Loucy (cell line): ENCODE data around the gene SGMS2.

ENCODE experiments used
- CTCF ChIP-seq: fragments of 200-600 bp; sonication (generic); conservative IDR thresholded peaks from 2 replicates; pipeline ENCODE4 v1.5.1; 2014; ENCODE audit warnings: mild to moderate bottlenecking, antibody characterized with exemption, low read length
- EZH2phosphoT487 ChIP-seq: fragments of 200-600 bp; IDR thresholded peaks from 2 replicates; pipeline ENCODE4 v1.6.1; 2018; ENCODE audit warnings: antibody characterized with exemption, mild to moderate bottlenecking, moderate library complexity, borderline replicate concordance

- TF ChIP-seq CTCF (no peak), EZH2phosphoT487 (no peak)
Measured at GRCh38 chr4:107832275-107832807, 7.6 kb downstream of the SGMS2 start.
